CMK (cell line): ENCODE data around the gene RPA1.

Source experiments
- DNase-seq: peaks from one replicate; pipeline ENCODE4 v3.0.0-alpha.2; 2010; ENCODE audit warnings: low read depth

RPA1 gene

DNA sequence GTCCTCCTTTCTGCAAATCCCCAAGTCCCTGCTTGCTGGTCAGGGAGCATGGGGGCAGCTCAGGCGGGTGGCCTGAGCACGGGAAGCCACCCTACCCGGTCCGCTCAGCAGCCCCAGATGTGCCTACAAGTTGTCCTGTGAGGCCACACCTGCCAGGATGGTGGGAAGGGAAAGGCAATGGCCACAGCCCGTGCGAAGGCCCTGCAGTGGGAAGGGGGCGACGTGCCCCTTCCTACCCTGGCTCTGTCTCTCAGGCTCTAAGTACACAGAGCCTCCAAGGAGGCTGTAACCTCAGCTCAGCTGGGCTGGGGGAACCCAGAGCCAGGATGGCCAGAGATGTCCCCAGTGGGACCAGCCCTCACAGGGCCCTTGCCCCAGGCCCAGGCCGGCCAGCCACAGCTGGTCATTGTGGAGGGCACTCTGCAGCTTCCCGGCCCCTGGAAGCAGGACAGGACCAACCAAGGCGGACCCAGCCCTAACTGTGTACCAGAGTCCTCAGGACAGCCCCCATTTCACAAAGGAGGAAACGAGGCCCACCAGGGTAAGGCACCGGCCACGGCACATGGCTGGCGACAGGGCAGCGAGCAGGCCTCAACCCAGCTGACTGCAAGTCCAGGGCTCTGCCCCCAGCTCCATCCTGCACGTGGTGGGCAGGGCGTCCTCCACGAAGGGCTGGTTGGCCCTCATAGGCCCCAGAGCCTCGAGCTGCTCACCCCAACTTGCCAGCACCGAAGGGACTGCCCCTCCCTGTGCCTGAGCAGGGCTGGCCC is 113.0 kb downstream of the RPA1 start:
- DNase-seq, result no peak

DNA sequence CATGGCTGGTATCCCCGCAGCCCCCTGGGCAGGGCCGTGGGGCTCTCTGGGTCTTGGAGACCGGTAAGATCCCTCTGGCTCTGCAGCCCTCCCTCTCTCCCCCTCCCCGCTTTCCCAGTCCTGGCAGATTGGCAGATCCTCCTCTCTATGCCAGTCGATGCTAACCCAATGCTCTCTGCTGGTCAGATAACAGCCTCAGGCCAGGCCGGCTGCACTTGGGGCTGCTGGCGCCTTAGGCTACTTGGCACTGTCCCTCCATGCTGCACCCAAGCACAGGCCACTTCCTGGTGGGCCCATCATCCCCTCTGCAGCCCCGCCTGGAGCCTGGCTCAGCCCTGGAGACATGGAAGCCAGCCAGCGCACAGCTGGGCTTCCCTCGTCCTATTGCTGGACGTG is 113.6 kb downstream of the RPA1 start:
- DNase-seq, result no peak

GRCh38 chr17:1945621-1946020 is 115.8 kb downstream of the RPA1 start:
- no peak for DNase-seq

- no peak for DNase-seq
Observed at GRCh38 chr17:1946021-1946932, 116.5 kb downstream of the RPA1 start.

DNA sequence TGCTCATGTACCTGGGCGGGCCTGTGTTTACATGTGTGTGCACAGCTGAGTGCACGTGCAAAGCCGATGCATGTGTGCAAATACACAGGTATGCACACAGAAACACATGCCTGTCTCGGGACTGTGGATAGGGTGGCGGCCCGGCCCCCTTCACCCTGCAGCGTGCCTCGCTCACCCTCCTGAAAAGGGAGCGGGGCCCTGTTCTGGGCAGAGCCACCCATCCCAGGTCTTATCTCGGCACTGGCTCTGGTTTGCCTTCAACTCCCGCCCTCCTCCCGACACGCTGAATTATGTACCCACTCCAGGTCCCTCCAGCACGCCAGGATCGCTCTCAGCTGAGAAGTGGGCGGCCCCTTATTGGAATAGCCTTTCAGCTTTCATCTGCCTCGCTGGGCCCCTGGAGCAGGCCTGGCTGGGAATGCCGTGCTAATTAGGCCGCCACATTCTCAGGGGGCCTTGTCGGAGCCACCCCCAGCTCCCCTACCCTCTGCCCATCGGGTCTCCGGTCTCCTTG is 117.5 kb downstream of the RPA1 start:
- DNase-seq, result no peak

DNA sequence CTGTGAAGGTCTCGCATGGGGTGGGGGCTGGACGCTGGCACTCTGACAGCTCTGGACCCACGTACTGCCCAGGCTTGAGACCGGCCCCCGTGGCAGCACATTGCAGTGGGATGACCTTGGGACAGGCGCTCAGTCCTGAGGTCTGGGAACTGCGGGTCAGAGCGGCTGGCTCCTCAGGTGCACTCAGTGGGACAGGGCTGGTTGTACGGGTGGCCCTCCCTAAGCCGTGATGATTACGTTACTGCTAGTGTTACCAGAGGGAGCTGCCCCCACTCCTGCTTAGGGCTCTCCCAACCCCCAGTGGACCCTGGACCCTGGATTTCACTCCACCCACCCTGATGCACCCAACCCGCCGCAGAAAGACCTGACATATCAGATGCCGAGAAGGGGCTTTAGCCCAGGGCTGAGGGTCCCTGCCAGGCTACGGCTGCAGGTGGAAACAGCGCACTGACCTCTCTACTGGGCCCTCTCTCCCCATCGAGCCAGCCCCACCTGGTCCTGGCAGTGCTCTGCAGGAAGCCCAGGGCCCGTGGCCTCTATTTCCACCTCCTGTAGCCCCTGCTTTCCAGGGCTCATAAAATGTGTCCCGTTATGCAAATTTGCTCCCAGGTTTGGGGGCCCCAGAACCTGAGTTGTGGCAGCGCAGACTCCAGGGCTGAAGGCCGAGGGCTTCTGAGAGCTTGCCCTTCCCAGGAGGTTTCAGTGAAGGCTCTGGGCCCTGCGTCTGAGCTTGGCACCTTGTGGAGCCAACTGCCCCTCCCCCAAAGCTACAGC is 118.1 kb downstream of the RPA1 start:
- no peak for DNase-seq

GRCh38 chr17:1948517-1948825 is 118.7 kb downstream of the RPA1 start:
- DNase-seq, result no peak
